GM06990 (cell line): ENCODE results near the gene EFHC1.

Experiments used
- DNase-seq: peaks from one replicate; pipeline ENCODE4 v3.0.0-alpha.2; 2011; ENCODE audit not compliant: insufficient read length; ENCODE audit errors: extremely low read depth
- H3K27me3 ChIP-seq: replicated peaks from 2 replicates; pipeline ENCODE4 v1.6.0; 2011; ENCODE audit warnings: low read length; ENCODE audit not compliant: control insufficient read depth, insufficient read depth
- H3K36me3 ChIP-seq: 2 replicates; pipeline ENCODE4 v1.5.1; 2011; ENCODE audit warnings: low read length; ENCODE audit not compliant: control insufficient read depth, insufficient read depth
- H3K4me3 ChIP-seq: replicated peaks from 2 replicates; pipeline ENCODE4 v1.5.1; 2011; ENCODE audit warnings: low read depth, mild to moderate bottlenecking, control low read depth, low read length
- TF ChIP-seq, protein P1 (sequence below): IDR thresholded peaks from 2 replicates; pipeline ENCODE4 v1.5.1; 2011; ENCODE audit warnings: low read length, control low read depth, mild to moderate bottlenecking, inconsistent platforms; ENCODE audit not compliant: insufficient read depth, poor library complexity, severe bottlenecking

Gene EFHC1

DNA sequence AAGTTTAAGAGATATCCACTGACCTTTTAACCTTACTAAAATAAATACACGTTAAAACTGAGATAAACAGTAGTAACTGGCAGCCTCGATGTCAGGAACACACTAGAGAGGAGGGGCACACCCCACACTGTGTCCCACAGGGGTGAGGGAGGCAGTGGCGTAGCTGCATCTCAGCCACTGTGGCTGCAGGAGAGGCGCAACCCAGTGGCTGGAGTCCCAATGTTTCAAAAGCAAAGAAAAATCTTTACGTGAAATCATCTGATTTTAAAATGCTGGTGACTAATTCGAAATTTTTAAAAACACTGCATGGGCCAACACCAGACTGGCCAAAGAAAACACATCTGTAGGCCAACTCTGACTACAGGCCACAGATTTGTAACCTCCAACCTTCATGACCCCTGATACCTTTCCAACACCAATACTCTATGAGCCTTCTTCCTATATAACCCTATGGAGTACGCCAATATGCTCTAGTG, 102.0 kb downstream of the EFHC1 start:
- Histone ChIP-seq H3K4me3 (no peak overlapping the region), H3K36me3 (peaks cover 2% of the 10 kb centered on the region), H3K27me3 (no peaks in the 10 kb centered on the region)
- TF ChIP-seq, protein P1, sequence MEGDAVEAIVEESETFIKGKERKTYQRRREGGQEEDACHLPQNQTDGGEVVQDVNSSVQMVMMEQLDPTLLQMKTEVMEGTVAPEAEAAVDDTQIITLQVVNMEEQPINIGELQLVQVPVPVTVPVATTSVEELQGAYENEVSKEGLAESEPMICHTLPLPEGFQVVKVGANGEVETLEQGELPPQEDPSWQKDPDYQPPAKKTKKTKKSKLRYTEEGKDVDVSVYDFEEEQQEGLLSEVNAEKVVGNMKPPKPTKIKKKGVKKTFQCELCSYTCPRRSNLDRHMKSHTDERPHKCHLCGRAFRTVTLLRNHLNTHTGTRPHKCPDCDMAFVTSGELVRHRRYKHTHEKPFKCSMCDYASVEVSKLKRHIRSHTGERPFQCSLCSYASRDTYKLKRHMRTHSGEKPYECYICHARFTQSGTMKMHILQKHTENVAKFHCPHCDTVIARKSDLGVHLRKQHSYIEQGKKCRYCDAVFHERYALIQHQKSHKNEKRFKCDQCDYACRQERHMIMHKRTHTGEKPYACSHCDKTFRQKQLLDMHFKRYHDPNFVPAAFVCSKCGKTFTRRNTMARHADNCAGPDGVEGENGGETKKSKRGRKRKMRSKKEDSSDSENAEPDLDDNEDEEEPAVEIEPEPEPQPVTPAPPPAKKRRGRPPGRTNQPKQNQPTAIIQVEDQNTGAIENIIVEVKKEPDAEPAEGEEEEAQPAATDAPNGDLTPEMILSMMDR, result no peak
- DNase-seq, result no peak

DNA sequence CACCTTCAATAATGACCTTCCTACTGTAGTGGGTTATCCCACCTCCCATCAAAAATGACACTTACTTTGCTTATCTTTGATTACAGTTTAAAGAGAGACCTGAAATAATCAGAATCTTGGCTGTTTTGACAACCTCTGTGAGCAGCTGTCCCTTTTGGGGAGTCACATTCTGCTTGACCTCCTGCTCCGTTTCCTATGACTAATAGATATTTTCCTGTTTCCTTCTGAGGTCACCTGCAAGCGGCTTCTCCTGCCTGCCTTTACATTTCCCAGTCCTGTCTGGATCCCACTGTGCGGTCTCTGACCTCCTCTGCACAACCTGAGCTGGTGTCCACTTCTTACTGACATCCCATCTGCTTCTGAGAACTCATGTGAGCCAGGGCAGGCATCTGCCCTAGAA, 102.5 kb downstream of the EFHC1 start:
- Histone ChIP-seq H3K27me3 (no peaks in the 10 kb centered on the region), H3K36me3 (peaks cover 2% of the 10 kb centered on the region), H3K4me3 (no peak overlapping the region)
- no peak for DNase-seq
- TF ChIP-seq, protein P1, result no peak

DNA sequence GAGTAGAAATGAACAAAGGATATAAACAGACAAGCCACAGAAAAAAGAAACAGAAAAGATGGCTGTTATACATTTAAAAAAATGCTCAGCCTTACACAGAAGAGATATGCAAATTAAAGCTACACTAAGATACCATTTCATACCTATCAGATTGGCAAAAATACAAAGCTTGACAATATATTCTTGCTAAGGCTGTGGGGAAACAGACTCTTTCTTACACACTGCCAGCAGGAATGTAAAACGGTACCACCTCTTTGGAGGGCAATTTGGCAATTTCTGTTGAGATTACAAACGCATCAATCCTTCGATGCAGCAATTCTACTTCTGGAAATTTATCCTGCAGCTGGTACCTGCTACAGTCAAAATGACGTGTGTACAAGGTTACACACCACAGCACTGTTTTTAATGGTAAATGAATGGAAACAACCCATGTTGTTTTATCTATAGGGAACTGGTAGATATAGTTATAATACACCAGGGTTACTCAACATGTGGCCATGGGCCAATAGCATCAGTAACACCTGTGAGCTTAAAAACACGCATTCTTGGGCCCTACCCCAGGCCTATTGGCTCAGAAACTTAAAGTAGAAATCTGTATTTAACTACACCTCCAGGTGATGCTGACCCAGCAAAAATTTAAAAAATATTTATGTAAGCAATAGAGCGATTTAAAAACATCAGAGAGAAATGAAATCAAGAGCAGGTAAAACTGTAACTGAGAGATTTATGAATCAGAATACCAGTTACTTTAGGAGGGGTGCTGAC, 103.4 kb downstream of the EFHC1 start:
- no peak for DNase-seq
- Histone ChIP-seq H3K27me3 (no peaks in the 10 kb centered on the region), H3K36me3 (peaks cover 2% of the 10 kb centered on the region), H3K4me3 (no peak overlapping the region)
- TF ChIP-seq, protein P1, result no peak

DNA sequence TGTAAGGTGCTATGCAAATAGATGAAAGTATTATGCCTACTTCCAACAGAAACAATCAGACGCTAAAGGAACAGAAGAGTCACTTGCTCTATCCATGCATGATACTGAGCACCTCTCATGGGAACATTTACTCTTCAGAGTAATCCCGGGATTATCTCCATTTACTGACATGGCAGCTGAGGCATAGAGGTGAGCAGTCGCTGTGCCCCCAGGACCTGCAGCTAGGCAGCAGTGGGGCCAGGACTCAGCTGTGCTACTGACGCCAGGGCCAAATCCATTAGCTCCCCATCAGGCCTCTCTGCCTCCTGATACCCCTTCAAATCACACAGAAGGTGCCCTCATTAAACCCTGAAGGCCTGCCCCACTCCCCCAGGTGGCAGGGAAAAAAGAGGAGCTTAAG, 104.8 kb downstream of the EFHC1 start:
- Histone ChIP-seq H3K4me3 (no peak overlapping the region), H3K27me3 (no peaks in the 10 kb centered on the region), H3K36me3 (peaks cover 2% of the 10 kb centered on the region)
- TF ChIP-seq, protein P1, result no peak
- DNase-seq, result no peak

DNA sequence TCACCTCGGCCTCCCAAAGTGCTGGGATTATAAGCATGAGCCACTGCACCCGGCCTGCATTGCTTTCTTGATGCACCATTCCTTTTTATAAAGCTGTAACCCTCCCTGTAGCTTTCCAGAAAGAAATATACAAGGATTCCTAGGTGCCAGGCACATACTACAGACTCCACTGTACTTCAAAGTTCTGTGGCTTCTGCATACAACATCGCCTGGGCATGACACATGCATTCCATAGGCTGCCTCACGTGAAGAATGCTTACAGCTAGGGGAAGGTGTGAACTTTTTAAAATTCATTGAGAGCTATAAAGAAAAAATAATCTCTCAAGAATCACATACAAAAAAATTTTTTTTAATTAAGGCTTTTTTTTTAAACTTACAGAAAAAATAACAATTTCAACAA, 106.5 kb downstream of the EFHC1 start:
- Histone ChIP-seq H3K27me3 (no peaks in the 10 kb centered on the region), H3K36me3 (no peaks in the 10 kb centered on the region; the same call in none of the 2 replicates), H3K4me3 (no peak overlapping the region)
- TF ChIP-seq, protein P1, result no peak
- no peak for DNase-seq
